Activated CD8-positive, alpha-beta memory T cell treated with anti-CD3 and anti-CD28 coated beads for 48 hours (primary cell): Measurements from ENCODE around the gene RRP12.
"Not testable (repeated sequence)": the region's sequence is repeated elsewhere in the genome, so short reads cannot be mapped to it uniquely, and the experiment has no call there.

ENCODE experiments used
- DNase-seq, 3 experiments: peaks; one replicate each; pipeline ENCODE4 v3.0.0-alpha.2; 2020; ENCODE audit warnings: low read depth in 2 of 3, low spot score in 2 of 3

Gene RRP12

GRCh38 chr10:97367126-97367649 is 34.0 kb downstream of the RRP12 start:
- no peak for DNase-seq

GRCh38 chr10:97366572-97366971 is 34.6 kb downstream of the RRP12 start:
- no peak for DNase-seq

- DNase-seq = no peak
These were observed 35.3 kb downstream of the RRP12 start for GRCh38 chr10:97365761-97366351.

GRCh38 chr10:97363071-97363470 is 38.1 kb downstream of the RRP12 start:
- no peak for DNase-seq

- DNase-seq = no peak
These were observed 38.7 kb downstream of the RRP12 start for GRCh38 chr10:97362310-97363033.

- DNase-seq = no peak
These were observed 39.6 kb downstream of the RRP12 start for GRCh38 chr10:97361537-97361901.

- no peak for DNase-seq
These were observed 40.2 kb downstream of the RRP12 start for GRCh38 chr10:97360705-97361536.

- no peak for DNase-seq
These were observed 42.4 kb downstream of the RRP12 start for GRCh38 chr10:97358781-97359180.

GRCh38 chr10:97358349-97358748 is 42.8 kb downstream of the RRP12 start:
- no peak for DNase-seq

GRCh38 chr10:97356918-97357317 is 44.2 kb downstream of the RRP12 start:
- no peak for DNase-seq

GRCh38 chr10:97356318-97356914 is 44.7 kb downstream of the RRP12 start:
- no peak for DNase-seq

GRCh38 chr10:97355571-97355975 is 45.6 kb downstream of the RRP12 start:
- DNase-seq = no peak

- DNase-seq = no peak
These were observed 47.2 kb downstream of the RRP12 start for GRCh38 chr10:97353945-97354344.

GRCh38 chr10:97349752-97350513 is 51.2 kb downstream of the RRP12 start:
- DNase-seq = no peak

GRCh38 chr10:97347317-97347716 is 53.8 kb downstream of the RRP12 start:
- DNase-seq = no peak

GRCh38 chr10:97343664-97344063 is 57.5 kb downstream of the RRP12 start:
- DNase-seq = not testable (repeated sequence)

GRCh38 chr10:97341416-97341815 is 59.7 kb downstream of the RRP12 start:
- DNase-seq = no peak

- DNase-seq = no peak
These were observed 63.1 kb downstream of the RRP12 start for GRCh38 chr10:97338041-97338440.

GRCh38 chr10:97336942-97337831 is 64.0 kb downstream of the RRP12 start:
- no peak for DNase-seq

GRCh38 chr10:97336446-97336845 is 64.7 kb downstream of the RRP12 start:
- no peak for DNase-seq
